Suppressor macrophage treated with lipopolysaccharide for 4 hours (primary cell): ENCODE measurements around the gene TNFSF13B.
"Not testable (repeated sequence)": the region's sequence is repeated elsewhere in the genome, so short reads cannot be mapped to it uniquely, and the experiment has no call there.

Experiments
- DNase-seq: peaks from one replicate; pipeline ENCODE4 v3.0.0-alpha.2; 2020

Gene TNFSF13B

GRCh38 chr13:108269601-108270328 lies at the start of gene TNFSF13B:
Gene TNFSF13B (plus strand): TSS chr13:108269718. CDS start chr13:108269896, 178 bp downstream.
- DNase-seq: peak; percentile 96

- no peak for DNase-seq
Observed at GRCh38 chr13:108220041-108220440, 49.5 kb upstream of the TNFSF13B start.

- DNase-seq: no peak
Observed at GRCh38 chr13:108223687-108224503, 45.6 kb upstream of the TNFSF13B start.

DNA sequence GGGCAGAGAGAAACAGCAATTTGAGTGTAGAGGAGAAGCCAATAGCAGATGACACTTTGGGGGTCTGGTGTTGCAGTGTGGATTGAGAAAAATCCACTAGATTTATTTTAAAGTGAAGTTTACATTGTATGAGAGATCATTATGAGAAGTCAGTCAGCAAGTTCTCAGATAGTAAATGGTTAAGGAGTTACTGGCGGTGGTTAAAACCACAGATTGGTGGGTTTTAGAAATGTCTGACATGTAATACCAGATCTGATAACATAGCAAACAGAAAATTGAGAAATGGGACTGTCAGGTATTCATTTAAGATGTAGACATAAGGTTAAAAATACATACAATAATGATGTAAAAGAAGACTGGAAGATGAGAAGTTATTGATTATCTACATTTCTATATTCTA lies 44.1 kb upstream of the TNFSF13B start:
- DNase-seq: no peak

DNA sequence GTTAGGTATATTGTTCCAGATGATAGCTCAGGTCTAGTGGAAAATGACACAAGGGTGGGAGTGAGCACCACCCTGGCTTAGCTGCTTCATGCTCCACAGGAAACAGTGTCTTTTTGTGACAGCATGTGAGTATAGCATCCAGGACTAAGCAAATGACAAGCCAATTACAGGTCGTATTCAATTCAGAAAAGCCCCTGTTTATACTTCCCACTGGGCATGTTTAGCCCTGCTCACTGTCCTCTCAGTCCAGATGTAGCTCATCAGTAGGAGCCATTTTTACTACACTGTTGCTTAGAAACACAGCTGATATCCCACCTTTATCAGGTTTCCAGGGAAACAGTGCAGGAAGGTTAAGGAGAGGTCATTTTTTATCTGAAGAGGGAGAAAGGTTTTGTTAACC lies 43.3 kb upstream of the TNFSF13B start:
- DNase-seq: no peak

- peak; percentile 78 for DNase-seq
Observed at GRCh38 chr13:108227651-108228272, 41.8 kb upstream of the TNFSF13B start.

GRCh38 chr13:108230377-108230776 lies 39.1 kb upstream of the TNFSF13B start:
- DNase-seq: no peak

- DNase-seq: no peak
Observed at GRCh38 chr13:108249150-108249549, 20.4 kb upstream of the TNFSF13B start.

GRCh38 chr13:108257248-108257647 lies 12.3 kb upstream of the TNFSF13B start:
- no peak for DNase-seq

DNA sequence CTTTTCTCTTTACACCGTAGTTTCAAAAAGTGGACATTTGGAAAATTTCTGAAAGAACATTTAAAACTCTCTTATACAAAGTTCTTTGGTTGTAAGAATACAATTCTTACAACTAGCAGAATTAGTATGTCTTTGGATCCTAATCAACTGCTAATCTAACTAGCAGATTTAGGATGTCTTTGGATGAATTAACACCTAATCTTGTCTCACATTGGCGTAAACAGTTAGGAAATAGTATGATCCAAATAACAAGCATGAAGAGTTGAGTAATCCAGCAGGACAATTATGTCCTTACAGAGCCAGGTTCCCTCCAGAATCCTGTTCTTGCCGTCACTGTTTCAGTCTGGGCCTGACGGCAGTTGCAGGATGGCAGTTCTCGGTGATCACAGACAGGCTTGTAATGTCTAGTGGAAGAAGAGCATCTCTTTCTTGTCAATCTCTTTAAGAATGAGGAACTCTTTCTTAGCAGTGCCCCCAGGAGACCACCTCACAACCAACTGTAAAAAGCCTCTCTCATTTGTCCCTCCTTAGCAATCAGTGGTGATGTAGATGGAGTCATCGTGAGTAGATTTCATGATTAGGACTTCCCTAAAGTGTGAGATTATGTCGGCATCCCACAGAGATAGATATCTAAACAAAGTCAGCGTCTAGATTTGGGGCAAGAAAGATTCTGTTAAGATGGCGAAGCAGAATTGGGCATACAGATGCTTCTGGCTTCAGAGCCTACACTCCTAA lies 5.7 kb upstream of the TNFSF13B start:
- DNase-seq: no peak

- peak; percentile 63 for DNase-seq
Observed at GRCh38 chr13:108266321-108266990, 3.1 kb upstream of the TNFSF13B start.

- DNase-seq: peak; percentile 87
Observed at GRCh38 chr13:108267347-108267746, 2.2 kb upstream of the TNFSF13B start.

GRCh38 chr13:108267855-108268254 lies 1.7 kb upstream of the TNFSF13B start:
- DNase-seq: not testable (repeated sequence)

- peak; percentile 68 for DNase-seq
Observed at GRCh38 chr13:108268466-108269112, 929 bp upstream of the TNFSF13B start.

DNA sequence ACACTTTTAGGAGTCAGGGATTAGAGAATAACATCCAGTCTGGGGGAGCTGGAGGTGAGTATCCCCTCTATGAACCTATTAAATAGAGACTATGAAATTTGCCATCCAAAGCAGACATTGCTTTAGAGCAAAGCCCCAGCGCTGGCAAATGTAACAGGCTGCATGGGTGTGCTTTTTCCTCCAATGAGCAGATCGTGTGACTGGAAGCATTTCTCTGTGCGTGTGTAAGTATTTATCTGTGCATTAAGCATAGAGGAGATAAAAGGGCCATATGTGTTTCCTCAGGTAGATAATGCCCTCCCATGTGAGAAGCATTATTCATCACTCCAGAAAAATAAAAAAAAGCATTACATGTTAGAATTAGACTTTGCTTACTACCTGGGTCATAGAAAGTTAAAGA lies 924 bp downstream of the TNFSF13B start:
- peak; percentile 43 for DNase-seq

DNA sequence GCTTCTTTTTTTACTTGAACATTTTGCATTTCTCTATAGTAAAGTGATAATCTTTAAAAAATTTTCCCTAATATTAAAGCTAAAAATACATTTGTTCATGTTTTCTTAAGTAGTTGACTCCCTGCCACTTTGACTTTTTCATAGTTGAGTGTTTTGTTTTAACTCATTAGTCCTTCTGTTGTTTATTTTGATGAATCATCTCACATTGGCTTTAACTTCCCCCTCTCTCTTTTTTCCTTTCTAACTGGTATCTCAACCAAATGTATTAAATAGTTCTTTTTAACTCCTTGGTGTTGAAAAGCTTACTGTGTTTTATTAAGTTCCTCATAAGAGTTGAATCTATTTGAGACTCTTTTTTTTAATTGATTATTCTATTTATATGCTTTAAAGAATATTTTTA lies 2.8 kb downstream of the TNFSF13B start:
- DNase-seq: peak; percentile 46

DNA sequence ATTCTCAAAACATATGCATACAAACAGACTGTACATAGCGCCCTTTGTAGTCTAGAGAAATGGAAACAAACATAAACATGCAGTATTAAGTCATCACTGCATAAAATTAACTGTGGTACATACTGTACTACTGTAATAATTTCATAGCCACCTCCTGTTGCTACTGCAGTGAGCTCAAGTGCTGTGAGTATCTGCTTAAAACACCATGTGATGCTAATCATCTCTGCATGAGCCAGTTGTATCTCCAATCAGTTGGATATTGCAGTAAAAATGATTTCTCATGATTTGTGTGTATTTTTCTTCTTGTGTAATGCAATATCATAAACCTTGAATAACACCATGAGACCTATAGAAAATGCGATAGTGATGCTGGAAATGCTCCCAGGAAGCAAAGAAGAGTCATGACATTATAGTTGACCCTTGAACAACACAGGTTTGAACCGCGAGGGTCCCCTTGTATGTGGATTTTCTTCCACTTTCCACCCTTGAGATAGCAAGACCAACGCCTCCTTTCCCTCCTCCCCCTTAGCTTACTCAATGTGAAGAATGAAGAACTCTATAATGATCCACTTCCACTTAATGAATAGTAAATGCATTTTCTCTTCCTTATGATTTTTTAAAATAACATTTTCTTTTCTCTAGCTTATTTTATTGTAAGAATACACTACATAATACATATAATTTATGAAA lies 4.1 kb downstream of the TNFSF13B start:
- peak; percentile 46 for DNase-seq

DNA sequence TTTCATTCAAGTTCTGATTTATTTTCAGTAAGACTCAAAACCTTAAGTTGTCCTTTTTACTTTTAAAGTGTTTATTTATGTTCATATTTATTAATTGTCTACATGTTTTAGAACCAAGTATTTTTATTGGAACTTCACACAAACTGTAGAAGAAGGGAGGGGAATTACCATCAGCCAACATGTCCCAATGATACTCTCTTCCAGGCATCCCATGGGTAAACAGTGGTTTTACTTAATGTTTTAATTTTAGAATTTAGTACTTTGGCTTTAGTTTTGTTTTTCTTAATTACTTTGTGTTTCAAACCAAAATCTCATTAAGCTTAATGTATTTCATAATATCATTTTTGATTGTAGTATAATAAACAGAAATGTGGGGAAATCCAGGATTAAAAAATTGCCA lies 5.2 kb downstream of the TNFSF13B start:
- no peak for DNase-seq

DNA sequence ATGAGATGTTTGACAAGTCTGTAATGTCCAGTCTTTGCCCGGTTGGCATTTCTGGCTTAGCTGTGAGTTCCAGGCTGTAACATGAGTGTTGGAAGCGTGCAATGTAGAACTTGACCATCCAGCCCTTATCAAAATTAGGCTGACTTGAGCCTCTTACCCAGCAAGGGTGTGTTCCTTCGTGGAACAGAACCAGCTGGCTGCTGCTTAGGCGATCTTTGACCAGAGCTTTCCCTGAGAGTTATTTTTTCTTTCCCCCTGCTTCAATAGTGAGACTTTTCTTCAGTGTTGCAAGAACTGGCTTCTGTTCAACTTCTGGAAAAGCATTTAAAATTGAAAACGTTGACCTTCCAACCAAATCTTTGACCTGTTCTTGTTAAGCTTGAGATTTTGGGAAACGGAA lies 6.5 kb downstream of the TNFSF13B start:
- DNase-seq: no peak

GRCh38 chr13:108278466-108278865 lies 8.9 kb downstream of the TNFSF13B start:
- no peak for DNase-seq

DNA sequence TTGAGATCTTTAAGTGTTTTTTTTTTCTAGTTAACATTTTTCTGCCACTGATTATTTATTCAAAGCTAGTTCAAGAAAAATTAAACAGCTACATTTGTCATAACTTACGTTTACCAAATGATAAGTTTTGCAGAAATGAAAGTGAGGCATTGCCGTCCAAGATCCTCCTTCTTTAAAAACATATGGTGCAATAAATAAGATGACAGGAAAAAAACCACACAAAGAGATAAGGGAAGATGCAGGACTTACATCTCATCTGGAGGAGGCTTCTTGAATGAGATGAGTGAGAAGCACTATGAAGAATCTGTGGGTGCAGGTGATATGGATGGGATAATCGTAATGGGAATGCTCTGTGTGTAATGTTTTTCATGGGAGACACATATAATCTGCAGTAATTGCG lies 12.4 kb downstream of the TNFSF13B start:
- DNase-seq: peak; percentile 61
